Measurements from ENCODE around the gene KRTAP10-11.

DNA sequence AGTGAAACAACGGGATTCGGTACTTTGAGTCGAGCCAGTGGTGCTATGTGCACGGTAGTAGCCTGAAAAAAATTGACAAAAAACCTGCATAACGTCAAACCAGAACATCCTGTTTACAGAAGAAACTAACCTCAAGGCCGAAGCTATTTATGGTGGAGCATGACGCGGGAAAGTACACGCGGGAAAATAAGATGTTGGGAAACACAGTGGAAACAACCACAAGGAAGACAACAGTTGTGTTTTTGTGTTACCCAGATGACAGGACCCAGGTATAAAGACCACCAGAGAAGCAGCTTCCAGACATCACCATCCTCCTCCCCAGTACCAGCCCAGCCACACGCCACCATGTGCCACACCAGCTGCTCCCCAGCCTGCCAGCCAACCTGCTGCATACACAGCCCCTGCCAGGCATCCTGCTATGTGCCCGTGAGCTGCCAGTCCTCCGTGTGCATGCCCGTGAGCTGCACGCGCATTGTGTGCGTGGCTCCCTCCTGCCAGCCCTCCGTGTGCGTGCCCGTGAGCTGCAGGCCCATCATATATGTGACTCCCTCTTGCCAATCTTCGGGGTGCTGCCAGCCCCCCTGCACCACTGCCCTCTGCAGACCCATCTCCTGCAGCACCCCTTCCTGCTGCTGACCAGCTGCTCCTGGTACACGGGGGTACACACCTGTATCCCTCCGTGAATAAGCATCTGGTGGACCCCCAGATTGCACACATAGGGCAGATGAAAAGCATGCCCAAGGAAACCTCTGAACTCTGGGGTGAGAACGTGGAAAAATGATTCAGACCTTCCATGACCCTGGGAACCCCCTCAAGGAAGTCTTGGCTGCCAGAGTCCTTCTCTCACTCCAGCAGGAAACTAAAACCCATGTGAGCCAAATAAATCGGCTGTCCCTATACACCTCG is 11.7 kb downstream of the KRTAP10-11 start, which contains the start of gene KRTAP12-3:
- no peak for TF ChIP-seq POLR2A (IDR thresholded peaks at IDR 0.05)
- TF ChIP-seq, protein P1, sequence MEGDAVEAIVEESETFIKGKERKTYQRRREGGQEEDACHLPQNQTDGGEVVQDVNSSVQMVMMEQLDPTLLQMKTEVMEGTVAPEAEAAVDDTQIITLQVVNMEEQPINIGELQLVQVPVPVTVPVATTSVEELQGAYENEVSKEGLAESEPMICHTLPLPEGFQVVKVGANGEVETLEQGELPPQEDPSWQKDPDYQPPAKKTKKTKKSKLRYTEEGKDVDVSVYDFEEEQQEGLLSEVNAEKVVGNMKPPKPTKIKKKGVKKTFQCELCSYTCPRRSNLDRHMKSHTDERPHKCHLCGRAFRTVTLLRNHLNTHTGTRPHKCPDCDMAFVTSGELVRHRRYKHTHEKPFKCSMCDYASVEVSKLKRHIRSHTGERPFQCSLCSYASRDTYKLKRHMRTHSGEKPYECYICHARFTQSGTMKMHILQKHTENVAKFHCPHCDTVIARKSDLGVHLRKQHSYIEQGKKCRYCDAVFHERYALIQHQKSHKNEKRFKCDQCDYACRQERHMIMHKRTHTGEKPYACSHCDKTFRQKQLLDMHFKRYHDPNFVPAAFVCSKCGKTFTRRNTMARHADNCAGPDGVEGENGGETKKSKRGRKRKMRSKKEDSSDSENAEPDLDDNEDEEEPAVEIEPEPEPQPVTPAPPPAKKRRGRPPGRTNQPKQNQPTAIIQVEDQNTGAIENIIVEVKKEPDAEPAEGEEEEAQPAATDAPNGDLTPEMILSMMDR (IDR thresholded peaks at IDR 0.05): no peak
